NCI-H2227 (cell line): ENCODE data around the gene SLC27A3.
"Not testable (repeated sequence)": the region's sequence is repeated elsewhere in the genome, so short reads cannot be mapped to it uniquely, and the experiment has no call there.

ENCODE experiments used
- DNase-seq: peaks from one replicate; lab custom pipeline; 2025; ENCODE audit not compliant: unreplicated experiment; lab: John Stamatoyannopoulos, UW

Gene SLC27A3

DNA sequence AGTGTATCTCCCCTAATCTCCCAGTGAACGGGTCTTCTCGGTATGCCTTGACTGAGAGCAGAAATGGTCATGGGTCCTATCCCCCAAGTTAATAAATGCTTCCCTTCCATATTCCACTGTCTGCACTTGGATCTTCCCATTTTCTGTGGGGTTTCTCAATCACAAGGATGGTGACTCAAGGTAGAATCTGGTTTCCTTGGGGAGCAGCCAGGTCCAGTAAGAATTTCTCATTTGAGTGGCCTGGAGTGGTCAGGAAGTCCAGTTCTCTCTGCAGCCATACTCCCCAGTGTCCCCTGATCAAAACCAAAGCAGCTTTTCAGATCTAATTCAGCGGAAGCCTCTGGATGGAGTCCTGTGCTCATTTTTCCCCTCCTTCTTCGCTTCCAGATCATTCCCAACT, 14.8 kb upstream of the SLC27A3 start:
- DNase-seq = no peak

DNA sequence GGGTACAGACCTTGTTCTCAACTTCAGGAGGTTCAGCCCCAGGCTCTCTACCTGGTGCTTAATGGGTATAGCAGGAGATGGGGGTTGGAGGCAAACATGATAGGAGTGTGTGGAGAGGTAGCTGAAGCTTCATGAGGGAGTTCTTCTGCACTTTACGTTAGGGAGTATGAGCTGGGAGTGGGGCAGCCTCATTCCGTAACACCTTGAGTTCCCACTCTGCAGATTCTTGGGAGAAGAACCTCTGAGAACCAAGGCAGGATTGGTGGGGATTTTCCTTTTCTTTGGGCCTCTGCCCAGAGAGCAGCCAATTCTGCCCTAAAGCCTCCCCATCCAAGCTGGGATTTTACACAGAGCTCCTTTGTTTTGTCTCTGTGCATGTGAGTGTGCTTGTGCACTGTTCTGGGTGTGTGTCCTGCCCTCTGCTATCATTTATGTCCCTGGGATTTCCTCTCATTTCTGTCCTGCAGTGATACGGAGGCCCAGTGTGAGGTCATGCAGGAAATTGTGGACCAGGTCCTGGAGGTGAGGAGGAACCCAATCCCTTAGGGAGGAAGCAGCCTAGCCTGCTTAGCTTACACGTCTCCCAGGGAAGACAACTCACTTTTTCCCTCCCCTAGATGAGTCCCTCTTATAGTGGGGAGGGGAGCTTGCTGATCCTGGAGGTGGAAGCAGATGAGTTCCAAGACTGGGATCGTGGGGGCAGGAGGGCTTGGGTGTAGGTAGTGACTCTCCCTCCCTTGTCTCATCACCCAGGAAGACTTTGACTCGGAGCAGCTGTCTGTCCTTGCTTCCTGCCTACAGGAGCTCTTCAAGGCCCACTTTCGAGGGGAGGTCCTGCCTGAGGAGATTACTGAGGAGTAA, 11.6 kb upstream of the SLC27A3 start:
- DNase-seq = no peak

DNA sequence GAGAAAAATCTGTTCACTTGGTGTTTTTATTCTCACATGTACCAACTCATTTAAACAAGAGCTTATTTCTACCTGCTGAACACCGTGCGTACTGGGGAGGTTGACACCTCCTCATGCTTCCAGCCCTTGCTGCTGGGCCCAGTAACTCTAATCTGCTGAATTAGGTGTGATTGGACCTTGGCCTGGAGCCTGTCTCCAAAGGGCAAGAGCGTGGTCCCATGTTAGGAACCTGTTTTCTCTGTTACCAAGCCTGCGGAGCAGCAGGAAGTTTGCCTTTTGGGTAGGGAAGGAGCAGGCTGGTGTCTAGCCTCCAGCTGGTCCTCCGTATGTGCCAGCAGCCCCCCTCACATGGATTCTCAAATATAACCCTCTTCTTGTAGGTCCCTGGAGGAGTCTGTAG, 10.9 kb upstream of the SLC27A3 start:
- DNase-seq = no peak

DNA sequence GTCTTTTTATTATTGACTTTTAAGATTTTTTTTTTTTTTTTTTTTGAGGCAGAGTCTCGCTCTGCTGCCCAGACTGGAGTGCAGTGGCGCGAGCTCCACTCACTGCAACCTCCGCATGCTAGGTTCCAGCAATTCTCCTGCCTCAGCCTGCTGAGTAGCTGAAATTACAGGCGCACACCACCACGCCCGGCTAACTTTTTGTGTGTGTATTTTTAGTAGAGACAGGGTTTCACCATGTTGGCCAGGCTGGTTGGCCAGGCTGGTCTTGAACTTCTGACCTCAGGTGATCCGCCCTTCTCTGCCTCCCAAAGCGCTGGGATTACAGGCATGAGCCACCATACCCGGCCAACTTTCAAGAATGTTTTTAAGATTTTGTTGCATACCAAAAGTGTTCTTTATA, 8.5 kb upstream of the SLC27A3 start:
- DNase-seq = not testable (repeated sequence)

DNA sequence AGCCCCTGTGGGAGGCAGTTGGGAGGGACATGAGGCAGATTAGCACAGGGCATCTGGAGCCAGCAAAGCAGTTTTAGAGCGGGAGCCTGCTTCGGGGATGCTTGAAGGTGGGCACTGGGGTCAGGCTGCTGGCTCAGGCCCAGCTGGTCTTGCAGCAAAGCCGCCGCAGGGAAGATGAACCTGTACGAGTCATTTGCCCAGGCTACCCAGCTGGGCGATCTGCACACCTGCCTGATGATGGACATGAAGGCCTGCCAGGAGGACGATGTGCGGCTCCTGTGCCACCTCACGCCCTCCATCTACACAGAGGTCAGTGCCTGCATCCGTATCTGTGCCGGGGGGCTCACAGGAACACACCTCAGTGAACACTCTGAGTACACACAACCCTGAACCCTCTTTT, 7.7 kb upstream of the SLC27A3 start:
- no peak for DNase-seq

DNA sequence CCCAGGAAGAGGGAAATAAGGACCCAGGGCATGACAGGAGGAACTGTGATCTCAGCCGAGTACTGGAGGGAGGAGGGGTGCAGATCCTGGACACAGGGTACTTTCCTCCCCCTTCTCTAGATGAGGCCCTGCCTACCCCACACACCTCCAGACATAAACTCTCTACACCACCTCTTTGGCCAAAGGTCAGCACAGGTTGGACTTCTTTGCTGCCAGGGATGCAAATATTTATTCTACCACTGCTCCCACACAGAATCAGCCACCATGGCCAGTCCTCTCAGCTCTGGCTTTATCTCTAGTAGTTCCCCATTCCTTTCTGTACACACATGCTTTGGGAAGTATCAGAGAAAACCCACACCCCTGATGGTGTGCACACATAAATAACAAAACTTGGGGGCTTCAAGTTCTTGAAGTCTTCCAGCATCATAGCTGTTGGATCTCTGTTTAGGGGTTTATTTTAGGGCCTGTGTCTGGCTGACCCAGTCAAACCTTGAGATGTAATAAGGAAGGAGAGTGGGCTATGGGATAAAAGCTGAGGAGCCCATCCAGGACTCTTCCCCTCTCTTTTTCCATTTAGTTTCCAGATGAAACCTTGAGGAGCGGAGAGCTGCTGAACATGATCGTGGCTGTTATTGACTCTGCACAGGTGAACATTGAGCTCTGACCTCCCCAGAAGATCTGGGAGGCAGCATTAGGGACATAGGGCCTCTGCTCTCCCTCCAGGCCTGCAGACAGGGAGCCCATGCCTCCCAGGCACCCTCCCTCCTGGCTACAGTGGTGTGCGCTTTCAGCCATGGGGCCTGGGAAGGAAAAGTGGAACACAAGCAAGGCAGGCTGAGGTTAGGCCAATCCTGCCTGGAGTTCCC, 6.7 kb upstream of the SLC27A3 start:
- DNase-seq = no peak

DNA sequence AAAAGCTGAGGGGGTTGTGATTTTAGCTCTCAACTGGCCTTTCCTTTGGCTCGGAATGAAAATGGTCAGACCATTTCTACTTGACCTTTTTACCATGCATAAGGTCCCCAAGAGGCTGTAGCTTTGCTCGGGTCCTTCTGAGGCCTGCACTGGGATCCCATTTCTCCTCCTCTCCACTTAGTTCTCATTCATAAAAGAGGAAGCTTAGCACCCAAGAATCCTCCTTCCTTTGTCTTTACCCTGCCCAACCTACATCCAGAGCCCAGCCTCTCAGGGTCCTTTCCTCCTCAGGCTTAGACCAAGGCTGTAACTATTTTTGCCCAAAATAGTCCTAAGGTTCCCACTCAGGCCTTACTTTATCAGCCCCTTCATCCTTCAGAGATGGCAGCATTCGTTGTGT, 6.0 kb upstream of the SLC27A3 start:
- DNase-seq = no peak

DNA sequence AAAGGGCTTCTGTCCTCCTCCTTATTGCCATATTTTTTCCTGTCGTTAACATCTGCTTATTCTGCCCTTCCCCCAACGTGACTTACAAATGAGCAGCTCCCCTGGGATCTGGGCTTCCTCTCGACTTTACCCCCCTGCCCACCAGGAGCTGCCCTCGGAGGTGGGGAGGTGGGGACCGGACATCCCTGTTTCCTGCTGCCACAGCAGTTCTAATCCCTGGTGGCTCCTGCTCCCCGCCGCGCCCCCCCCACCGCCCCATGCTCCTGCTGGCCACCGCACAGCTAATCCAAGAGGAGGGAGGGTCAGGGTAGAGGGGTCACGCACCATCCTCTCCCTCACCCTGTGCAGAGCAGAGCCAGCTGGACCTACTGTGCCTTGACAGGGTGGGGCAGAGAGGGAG, 4.4 kb upstream of the SLC27A3 start:
- DNase-seq = no peak

DNA sequence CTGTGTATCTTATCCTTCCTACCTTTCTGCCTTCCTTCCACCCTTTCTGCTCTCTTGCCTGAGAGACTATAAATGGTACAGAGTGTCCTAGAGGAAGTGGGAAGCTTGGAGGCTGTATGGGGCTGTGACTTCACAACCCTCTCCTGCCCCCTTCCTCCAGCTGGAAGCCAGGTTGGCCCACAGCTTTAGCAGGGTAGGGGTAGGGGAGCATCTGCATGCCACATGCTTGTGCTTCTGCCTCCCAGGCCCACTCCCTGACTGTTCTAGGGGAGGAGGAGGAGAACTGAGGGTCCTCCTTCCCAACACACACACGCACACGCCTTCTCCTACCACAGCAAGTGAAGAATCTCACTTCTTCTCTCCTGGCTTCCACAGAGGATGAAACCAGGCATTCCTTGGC, 3.9 kb upstream of the SLC27A3 start:
- no peak for DNase-seq

DNA sequence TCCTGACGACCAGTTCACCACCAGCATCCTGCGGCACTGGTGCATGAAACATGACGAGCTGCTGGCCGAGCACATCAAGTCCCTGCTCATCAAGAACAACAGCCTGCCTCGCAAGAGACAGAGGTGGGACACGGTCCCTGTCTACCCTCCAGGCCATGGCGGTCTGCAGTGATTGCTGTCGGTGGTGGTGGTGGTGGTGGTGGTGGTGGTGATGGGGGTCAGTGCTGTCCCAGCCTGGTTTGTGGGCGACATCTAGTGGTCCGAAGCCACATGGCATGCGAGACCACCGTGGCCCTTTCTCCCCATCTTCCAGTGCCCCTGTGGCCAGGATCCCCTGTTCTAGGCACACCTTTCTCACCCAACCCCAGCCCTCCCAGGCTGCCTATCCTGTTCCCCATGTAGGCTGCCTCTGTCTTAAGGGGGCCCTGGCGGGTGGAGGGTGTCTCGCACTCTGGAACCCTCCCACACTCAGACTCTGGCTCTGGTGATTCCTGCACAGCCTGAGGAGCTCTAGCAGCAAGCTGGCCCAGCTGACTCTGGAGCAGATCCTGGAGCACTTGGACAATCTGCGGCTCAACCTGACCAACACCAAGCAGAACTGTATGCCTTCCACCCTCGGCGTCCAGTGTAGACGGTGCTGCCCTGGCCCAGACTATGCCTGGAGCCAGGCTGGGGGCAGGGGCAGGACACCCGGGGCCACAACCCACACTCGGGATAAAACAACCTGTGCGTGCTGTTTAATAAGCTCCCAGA, 3.2 kb upstream of the SLC27A3 start:
- DNase-seq = peak; percentile 57

DNA sequence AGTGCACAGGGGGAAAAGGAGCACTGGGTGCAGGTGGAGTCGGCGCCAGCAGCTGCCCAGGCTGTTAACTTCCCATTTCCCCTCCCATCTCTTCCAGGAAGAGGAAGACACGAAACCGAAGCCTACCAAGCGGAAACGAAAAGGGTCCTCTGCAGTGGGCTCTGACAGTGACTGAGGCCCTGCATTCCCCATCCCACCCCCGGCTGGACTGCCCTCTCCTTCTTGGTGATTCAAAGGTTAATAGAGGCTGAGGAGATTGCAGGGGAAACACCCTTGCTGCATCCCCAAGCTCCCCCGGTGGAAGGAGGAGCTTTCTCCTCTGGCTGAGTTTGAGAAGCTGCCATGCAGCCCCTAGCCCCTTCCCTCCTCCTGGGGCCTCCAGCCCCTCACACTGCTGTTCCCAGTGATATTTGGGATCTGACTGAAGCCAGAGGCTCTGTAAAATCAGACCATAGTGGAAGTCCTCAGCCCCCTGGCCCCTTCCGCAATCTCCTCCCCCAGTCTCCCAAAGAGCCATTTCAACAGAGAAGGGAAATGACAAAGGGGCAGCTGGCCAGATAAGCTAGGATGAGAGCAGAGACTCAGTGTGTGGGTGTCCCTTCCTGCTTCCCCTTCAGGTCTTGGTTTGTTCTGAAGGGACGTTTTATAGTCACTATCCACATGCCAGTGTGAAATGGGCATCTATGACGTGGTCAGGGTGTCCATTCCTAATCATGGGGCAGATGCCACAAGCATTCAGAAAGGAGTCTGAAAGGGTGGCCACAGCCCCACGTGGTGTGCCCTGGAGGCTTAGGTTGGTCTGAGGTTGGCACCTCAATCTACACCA, 1.9 kb upstream of the SLC27A3 start:
- DNase-seq = no peak

DNA sequence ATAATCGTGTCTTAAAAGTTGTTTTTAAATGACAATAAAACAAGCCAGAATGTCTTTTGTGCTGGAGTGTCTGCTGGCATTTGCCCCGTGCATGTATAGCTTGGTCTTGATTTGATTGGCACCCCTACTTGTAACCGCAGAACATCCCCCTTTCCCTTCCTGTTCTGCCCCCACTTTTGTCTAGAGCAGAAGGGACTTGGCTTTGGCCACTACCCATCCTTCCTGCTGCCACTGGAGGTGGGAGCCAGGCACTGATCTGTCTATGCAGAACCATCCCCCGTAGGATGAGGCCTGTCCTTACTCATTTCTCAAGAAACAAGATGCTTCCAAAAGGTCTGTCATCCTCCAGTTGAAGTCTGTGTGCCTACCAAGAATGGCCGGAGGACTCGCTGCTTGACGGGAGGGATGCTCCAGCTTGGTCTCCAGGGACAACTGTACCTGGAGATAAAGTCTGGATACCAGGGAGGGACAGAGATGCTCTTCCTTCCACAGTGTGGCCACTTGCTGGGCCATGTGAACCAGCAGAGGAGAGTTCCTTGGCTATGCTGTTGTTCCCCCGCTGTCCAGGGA, 1.1 kb upstream of the SLC27A3 start:
- no peak for DNase-seq

DNA sequence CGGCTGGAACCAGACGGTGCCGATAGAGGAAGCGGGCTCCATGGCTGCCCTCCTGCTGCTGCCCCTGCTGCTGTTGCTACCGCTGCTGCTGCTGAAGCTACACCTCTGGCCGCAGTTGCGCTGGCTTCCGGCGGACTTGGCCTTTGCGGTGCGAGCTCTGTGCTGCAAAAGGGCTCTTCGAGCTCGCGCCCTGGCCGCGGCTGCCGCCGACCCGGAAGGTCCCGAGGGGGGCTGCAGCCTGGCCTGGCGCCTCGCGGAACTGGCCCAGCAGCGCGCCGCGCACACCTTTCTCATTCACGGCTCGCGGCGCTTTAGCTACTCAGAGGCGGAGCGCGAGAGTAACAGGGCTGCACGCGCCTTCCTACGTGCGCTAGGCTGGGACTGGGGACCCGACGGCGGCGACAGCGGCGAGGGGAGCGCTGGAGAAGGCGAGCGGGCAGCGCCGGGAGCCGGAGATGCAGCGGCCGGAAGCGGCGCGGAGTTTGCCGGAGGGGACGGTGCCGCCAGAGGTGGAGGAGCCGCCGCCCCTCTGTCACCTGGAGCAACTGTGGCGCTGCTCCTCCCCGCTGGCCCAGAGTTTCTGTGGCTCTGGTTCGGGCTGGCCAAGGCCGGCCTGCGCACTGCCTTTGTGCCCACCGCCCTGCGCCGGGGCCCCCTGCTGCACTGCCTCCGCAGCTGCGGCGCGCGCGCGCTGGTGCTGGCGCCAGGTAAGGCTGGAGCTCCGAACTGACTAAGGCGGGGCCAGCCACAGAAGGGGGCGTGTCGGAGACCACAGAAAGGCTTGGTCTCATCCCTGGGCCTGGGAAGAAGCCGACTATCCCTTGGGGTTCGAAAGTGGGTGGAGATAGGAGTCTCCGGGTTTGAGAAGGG, 486 bp downstream of the SLC27A3 start:
- DNase-seq = peak; percentile 90

DNA sequence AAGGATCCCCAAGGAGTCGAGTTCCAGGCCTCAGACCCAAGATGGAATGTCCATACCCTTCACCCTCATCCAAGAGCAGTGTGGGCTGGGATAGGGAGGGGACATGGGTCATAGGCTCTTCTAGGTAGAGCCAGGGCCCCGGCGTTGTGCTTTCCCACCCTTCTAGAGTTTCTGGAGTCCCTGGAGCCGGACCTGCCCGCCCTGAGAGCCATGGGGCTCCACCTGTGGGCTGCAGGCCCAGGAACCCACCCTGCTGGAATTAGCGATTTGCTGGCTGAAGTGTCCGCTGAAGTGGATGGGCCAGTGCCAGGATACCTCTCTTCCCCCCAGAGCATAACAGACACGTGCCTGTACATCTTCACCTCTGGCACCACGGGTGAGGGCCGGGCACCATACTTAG, 1.1 kb downstream of the SLC27A3 start:
- no peak for DNase-seq

DNA sequence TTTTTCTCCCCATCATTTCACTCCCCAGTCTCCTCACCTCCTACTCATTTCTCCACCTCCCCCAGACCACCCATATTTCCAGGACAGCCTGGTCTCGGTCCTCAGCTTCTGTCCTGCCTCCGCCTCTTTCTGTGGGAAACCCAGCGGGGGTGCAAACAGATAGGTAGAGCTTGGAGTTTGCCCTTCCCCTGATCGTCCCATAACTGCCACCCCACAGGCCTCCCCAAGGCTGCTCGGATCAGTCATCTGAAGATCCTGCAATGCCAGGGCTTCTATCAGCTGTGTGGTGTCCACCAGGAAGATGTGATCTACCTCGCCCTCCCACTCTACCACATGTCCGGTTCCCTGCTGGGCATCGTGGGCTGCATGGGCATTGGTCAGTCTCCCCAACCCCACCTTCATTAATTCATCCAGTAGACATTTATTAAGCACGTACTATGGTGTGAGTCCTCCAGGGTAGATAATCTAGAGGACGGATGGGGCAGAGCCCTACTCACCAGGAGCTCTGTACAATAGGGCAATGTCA, 1.7 kb downstream of the SLC27A3 start:
- DNase-seq = no peak

DNA sequence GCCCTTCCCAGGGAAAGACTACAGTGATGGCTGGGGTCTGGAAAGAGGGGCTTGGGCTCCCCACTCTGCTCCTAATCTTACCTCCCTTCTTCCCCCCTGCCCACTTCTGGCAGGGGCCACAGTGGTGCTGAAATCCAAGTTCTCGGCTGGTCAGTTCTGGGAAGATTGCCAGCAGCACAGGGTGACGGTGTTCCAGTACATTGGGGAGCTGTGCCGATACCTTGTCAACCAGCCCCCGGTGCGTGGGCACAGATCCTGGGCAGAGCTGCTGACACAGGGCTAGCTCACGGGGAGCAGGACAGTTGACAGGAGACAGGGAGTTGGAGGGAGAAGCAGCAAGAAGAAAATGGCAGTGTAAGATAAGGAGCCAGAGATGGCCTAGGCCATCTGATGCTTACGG, 2.4 kb downstream of the SLC27A3 start:
- no peak for DNase-seq

DNA sequence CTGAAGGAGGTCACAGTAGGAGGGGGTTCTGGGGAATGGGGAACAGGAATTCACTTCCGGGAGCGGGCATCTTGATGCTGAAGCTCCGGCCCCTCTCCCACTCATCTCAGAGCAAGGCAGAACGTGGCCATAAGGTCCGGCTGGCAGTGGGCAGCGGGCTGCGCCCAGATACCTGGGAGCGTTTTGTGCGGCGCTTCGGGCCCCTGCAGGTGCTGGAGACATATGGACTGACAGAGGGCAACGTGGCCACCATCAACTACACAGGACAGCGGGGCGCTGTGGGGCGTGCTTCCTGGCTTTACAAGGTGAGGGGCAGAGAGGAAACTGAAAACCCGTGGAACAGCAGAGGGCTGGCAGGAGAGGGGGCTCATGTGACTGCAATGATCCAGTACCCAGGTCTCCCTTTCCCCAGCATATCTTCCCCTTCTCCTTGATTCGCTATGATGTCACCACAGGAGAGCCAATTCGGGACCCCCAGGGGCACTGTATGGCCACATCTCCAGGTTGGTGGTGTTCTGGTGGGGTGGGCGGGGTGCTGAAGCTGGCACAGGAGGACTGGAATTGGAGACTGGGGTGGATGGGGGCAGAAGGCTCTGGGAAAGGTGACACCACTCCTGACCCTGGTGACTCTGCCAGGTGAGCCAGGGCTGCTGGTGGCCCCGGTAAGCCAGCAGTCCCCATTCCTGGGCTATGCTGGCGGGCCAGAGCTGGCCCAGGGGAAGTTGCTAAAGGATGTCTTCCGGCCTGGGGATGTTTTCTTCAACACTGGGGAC, 3.0 kb downstream of the SLC27A3 start:
- DNase-seq = no peak

DNA sequence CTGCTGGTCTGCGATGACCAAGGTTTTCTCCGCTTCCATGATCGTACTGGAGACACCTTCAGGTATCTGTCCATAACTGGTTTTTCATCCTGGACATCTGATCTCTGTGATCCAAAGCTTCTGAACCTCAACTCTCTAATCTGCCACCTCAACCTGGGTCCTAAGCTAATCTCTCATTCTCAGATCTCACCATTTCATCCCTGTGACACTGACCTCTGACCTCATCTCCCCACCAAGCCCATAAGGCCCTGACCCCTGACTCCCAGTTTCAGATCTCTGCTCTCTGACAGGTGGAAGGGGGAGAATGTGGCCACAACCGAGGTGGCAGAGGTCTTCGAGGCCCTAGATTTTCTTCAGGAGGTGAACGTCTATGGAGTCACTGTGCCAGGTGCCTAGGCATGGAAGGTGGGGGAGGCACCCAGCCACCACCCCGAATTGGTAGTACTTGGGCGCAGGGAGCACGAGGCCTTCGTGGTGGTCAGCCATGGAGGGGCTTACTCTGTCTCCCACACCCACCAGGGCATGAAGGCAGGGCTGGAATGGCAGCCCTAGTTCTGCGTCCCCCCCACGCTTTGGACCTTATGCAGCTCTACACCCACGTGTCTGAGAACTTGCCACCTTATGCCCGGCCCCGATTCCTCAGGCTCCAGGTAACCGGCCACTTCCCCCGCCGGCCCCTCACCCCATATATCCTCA, 3.8 kb downstream of the SLC27A3 start:
- DNase-seq = no peak
